ENCODE data around the gene KCNJ3. TPM values are rescaled to one million over a fixed set of nuclear protein-coding genes. Genes with fewer than 3 reads are reported as not detected.

Gene KCNJ3, protein sequence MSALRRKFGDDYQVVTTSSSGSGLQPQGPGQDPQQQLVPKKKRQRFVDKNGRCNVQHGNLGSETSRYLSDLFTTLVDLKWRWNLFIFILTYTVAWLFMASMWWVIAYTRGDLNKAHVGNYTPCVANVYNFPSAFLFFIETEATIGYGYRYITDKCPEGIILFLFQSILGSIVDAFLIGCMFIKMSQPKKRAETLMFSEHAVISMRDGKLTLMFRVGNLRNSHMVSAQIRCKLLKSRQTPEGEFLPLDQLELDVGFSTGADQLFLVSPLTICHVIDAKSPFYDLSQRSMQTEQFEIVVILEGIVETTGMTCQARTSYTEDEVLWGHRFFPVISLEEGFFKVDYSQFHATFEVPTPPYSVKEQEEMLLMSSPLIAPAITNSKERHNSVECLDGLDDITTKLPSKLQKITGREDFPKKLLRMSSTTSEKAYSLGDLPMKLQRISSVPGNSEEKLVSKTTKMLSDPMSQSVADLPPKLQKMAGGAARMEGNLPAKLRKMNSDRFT
- not detected for total RNA-seq (ENCODE audit: unreplicated experiment)
- long read RNA-seq: 0 reads

DNA sequence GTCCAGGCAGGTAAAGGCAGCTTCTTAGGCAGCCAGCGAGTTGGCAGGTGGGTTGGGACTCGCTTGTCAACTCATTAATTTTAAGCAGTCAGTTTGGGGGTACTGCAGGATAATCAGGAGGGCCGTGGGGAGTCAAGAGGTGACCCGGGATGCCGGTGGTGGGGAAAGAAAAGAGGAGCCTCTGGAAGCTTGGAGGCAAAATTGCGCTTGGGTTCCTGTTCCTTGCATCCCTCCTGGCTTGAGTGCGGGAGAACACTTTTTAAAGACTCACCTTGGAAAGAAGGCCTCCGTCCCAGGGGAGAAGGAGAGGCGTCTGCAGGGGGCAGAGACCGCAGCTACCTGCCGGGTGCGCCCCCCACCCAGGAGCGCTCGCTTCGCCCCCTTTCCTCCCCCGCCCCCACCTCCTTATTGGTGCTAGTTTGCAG, at the start of gene KCNJ3:
TSS of gene KCNJ3 (plus strand) at position 400 of the 425 bp plus-strand sequence. CDS start 81 bp downstream, outside the sequence.
- no peak for DNase-seq (ENCODE audit: low spot score)
- peaks cover 4% of the 10 kb centered on the region for H3K36me3 Mint-ChIP-seq (ENCODE audit: low read depth, unreplicated experiment)

DNA sequence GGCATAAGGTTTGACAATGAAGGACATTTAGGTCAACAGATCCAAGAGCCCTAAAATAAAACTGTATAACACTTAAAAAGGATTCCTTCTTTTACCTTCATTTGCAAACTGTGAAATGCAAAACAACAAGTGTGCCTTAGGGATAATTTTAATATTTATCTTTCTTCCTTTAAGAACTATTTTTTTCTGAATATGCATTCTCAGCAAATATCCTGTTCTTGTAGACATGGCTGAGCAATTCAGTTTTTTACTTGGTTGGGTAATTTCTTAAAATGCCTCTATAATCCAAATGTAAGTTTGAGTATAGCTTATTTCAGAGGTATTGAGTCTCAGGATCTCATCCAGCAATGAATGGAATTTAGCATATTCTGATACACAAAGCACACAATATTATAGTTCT, 43.0 kb upstream of the KCNJ3 start:
- Mint-ChIP-seq H3K9me3 (ENCODE audit: unreplicated experiment) (no peaks in the 10 kb centered on the region), H3K36me3 (ENCODE audit: low read depth, unreplicated experiment) (no peaks in the 10 kb centered on the region), H3K4me1 (ENCODE audit: unreplicated experiment) (no peaks in the 10 kb centered on the region), H3K4me3 (ENCODE audit: unreplicated experiment) (no peak overlapping the region), H3K27me3 (ENCODE audit: unreplicated experiment) (no peaks in the 10 kb centered on the region), H3K27ac (ENCODE audit: unreplicated experiment) (no peak overlapping the region)
- TF ChIP-seq, protein P1, sequence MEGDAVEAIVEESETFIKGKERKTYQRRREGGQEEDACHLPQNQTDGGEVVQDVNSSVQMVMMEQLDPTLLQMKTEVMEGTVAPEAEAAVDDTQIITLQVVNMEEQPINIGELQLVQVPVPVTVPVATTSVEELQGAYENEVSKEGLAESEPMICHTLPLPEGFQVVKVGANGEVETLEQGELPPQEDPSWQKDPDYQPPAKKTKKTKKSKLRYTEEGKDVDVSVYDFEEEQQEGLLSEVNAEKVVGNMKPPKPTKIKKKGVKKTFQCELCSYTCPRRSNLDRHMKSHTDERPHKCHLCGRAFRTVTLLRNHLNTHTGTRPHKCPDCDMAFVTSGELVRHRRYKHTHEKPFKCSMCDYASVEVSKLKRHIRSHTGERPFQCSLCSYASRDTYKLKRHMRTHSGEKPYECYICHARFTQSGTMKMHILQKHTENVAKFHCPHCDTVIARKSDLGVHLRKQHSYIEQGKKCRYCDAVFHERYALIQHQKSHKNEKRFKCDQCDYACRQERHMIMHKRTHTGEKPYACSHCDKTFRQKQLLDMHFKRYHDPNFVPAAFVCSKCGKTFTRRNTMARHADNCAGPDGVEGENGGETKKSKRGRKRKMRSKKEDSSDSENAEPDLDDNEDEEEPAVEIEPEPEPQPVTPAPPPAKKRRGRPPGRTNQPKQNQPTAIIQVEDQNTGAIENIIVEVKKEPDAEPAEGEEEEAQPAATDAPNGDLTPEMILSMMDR (IDR thresholded peaks at IDR 0.05; ENCODE audit: unreplicated experiment): no peak
- no peak for DNase-seq (ENCODE audit: low spot score)

More for the DNA sequence above, at the start of gene KCNJ3:
- Mint-ChIP-seq H3K9me3 (ENCODE audit: unreplicated experiment) (no peaks in the 10 kb centered on the region), H3K27me3 (ENCODE audit: unreplicated experiment) (peaks cover 13% of the 10 kb centered on the region), H3K4me3 (ENCODE audit: unreplicated experiment) (peak within 1 kb of the TSS; percentile 84), H3K4me1 (ENCODE audit: unreplicated experiment) (peaks cover 11% of the 10 kb centered on the region), H3K27ac (ENCODE audit: unreplicated experiment) (peak within 1 kb of the TSS; percentile 17)
- TF ChIP-seq, protein P1 (IDR thresholded peaks at IDR 0.05; ENCODE audit: unreplicated experiment): no peak

DNA sequence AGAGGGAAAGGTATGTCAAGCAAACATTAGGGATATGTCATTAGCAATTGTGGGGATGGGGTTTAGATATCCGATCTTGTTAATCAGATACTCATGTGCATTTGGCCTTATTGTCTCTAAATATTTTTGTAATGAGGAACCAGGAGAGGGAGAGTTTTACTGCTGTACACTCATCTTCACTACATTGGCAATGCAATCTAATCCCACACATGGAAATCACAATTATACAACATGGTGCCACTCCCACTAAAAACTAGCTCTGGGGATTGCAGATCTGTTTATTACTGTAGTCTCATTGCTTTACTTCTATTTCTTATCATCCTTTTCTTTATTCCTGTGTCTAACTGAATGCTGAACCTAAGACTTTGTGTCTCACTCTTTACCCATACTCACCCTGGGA, 39.6 kb upstream of the KCNJ3 start:
- DNase-seq (ENCODE audit: low spot score): no peak
- TF ChIP-seq, protein P1 (IDR thresholded peaks at IDR 0.05; ENCODE audit: unreplicated experiment): no peak
- Mint-ChIP-seq H3K4me3 (ENCODE audit: unreplicated experiment) (no peak overlapping the region), H3K36me3 (ENCODE audit: low read depth, unreplicated experiment) (no peaks in the 10 kb centered on the region), H3K9me3 (ENCODE audit: unreplicated experiment) (no peaks in the 10 kb centered on the region), H3K4me1 (ENCODE audit: unreplicated experiment) (no peaks in the 10 kb centered on the region), H3K27me3 (ENCODE audit: unreplicated experiment) (no peaks in the 10 kb centered on the region), H3K27ac (ENCODE audit: unreplicated experiment) (no peak overlapping the region)

DNA sequence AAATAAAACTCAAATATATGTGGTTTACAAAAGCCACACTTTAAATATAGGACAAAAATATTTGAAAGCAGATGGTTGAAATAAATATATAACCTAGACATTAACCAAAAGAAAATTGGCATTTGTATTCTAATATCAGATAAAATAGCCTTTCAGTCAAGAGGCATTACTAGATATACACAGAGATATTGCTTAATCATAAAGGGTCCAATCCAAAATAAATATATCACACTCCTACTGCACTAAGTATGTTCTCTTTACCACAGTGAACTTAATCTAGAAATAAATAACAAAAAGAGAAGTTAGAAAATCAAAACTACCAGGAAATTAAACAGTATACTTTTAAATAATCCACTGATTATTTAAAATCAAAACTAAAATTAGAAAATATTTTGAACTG, 34.2 kb upstream of the KCNJ3 start:
- no peak for DNase-seq (ENCODE audit: low spot score)

More for the DNA sequence above, 34.2 kb upstream of the KCNJ3 start:
- TF ChIP-seq, protein P1 (IDR thresholded peaks at IDR 0.05; ENCODE audit: unreplicated experiment): no peak
- Mint-ChIP-seq H3K36me3 (ENCODE audit: low read depth, unreplicated experiment) (no peaks in the 10 kb centered on the region), H3K4me3 (ENCODE audit: unreplicated experiment) (no peak overlapping the region), H3K27me3 (ENCODE audit: unreplicated experiment) (no peaks in the 10 kb centered on the region), H3K27ac (ENCODE audit: unreplicated experiment) (no peak overlapping the region), H3K9me3 (ENCODE audit: unreplicated experiment) (no peaks in the 10 kb centered on the region), H3K4me1 (ENCODE audit: unreplicated experiment) (no peaks in the 10 kb centered on the region)
